Measurements from ENCODE around the gene GOLT1A. TPM values are rescaled to one million over a fixed set of nuclear protein-coding genes. Genes with fewer than 3 reads are reported as not detected.

GOLT1A gene
- total and polyA plus RNA-seq, 2 donors (not counting 1 experiment from before 2014, with no cell fraction given): 0.50 TPM; not detected in 1

- Histone ChIP-seq H2AFZ (ENCODE audit: low read length) (no peak overlapping the region), H4K20me1 (ENCODE audit: control insufficient read depth, extremely low read depth, insufficient read depth, low read length) (no peaks in the 10 kb centered on the region), H3K4me2 (ENCODE audit: extremely low read depth, insufficient read depth, low read length) (no peak overlapping the region), H3K4me3 (replicated peaks in 1 of 4; ENCODE audit: control extremely low read depth in 1 of 4, insufficient read depth in 1 of 4, low read depth in 3 of 4, low read length in 4 of 4) (no peak overlapping the region), H3K9me3 (ENCODE audit: control insufficient read depth, insufficient read depth, low read depth, low read length) (no peaks in the 10 kb centered on the region), H3K4me1 (ENCODE audit: control insufficient read depth, extremely low read depth, insufficient read depth, low read length) (no peaks in the 10 kb centered on the region), H3K36me3 (ENCODE audit: control insufficient read depth, insufficient read depth, low read length) (no peaks in the 10 kb centered on the region), H3K9ac (ENCODE audit: insufficient read depth, low read length) (no peak overlapping the region), H3K27me3 (ENCODE audit: control insufficient read depth, insufficient read depth, low read length) (peaks cover 11% of the 10 kb centered on the region), H3K27ac (ENCODE audit: insufficient read depth, low read length) (no peak overlapping the region), H3K79me2 (ENCODE audit: control insufficient read depth, insufficient read depth, low read length) (no peaks in the 10 kb centered on the region)
- TF ChIP-seq EZH2 (IDR thresholded peaks at IDR 0.05; ENCODE audit: low read length, missing control alignments) (no peak), CTCF (conservative IDR thresholded peaks at IDR 0.05 in 1 of 2, IDR thresholded peaks at IDR 0.05 in 1 of 2; ENCODE audit: low read depth in 1 of 2, low read length in 2 of 2) (no peak)
- no peak for DNase-seq (ENCODE audit: low read depth in 2 of 2)
These were observed 8.4 kb upstream of the GOLT1A start for GRCh38 chr1:204222006-204222763.

GRCh38 chr1:204221271-204221670 is 7.5 kb upstream of the GOLT1A start:
- Histone ChIP-seq H3K9ac (ENCODE audit: insufficient read depth, low read length) (no peak overlapping the region), H3K4me2 (ENCODE audit: extremely low read depth, insufficient read depth, low read length) (no peak overlapping the region), H3K79me2 (ENCODE audit: control insufficient read depth, insufficient read depth, low read length) (no peaks in the 10 kb centered on the region), H3K27ac (ENCODE audit: insufficient read depth, low read length) (no peak overlapping the region), H2AFZ (ENCODE audit: low read length) (no peak overlapping the region), H4K20me1 (ENCODE audit: control insufficient read depth, extremely low read depth, insufficient read depth, low read length) (no peaks in the 10 kb centered on the region), H3K27me3 (ENCODE audit: control insufficient read depth, insufficient read depth, low read length) (peaks cover 11% of the 10 kb centered on the region), H3K36me3 (ENCODE audit: control insufficient read depth, insufficient read depth, low read length) (no peaks in the 10 kb centered on the region), H3K4me1 (ENCODE audit: control insufficient read depth, extremely low read depth, insufficient read depth, low read length) (no peaks in the 10 kb centered on the region), H3K4me3 (replicated peaks in 1 of 4; ENCODE audit: control extremely low read depth in 1 of 4, insufficient read depth in 1 of 4, low read depth in 3 of 4, low read length in 4 of 4) (no peak overlapping the region), H3K9me3 (ENCODE audit: control insufficient read depth, insufficient read depth, low read depth, low read length) (no peaks in the 10 kb centered on the region)
- TF ChIP-seq CTCF (conservative IDR thresholded peaks at IDR 0.05 in 1 of 2, IDR thresholded peaks at IDR 0.05 in 1 of 2; ENCODE audit: low read depth in 1 of 2, low read length in 2 of 2) (no peak), EZH2 (IDR thresholded peaks at IDR 0.05; ENCODE audit: low read length, missing control alignments) (no peak)
- DNase-seq (ENCODE audit: low read depth in 2 of 2): no peak

- TF ChIP-seq EZH2 (IDR thresholded peaks at IDR 0.05; ENCODE audit: low read length, missing control alignments) (no peak), CTCF (conservative IDR thresholded peaks at IDR 0.05 in 1 of 2, IDR thresholded peaks at IDR 0.05 in 1 of 2; ENCODE audit: low read depth in 1 of 2, low read length in 2 of 2) (no peak)
- Histone ChIP-seq H3K27ac (ENCODE audit: insufficient read depth, low read length) (no peak overlapping the region), H4K20me1 (ENCODE audit: control insufficient read depth, extremely low read depth, insufficient read depth, low read length) (no peaks in the 10 kb centered on the region), H3K36me3 (ENCODE audit: control insufficient read depth, insufficient read depth, low read length) (no peaks in the 10 kb centered on the region), H3K9me3 (ENCODE audit: control insufficient read depth, insufficient read depth, low read depth, low read length) (no peaks in the 10 kb centered on the region), H3K4me2 (ENCODE audit: extremely low read depth, insufficient read depth, low read length) (no peak overlapping the region), H2AFZ (ENCODE audit: low read length) (no peak overlapping the region), H3K4me3 (replicated peaks in 1 of 4; ENCODE audit: control extremely low read depth in 1 of 4, insufficient read depth in 1 of 4, low read depth in 3 of 4, low read length in 4 of 4) (no peak overlapping the region), H3K79me2 (ENCODE audit: control insufficient read depth, insufficient read depth, low read length) (no peaks in the 10 kb centered on the region), H3K9ac (ENCODE audit: insufficient read depth, low read length) (no peak overlapping the region), H3K27me3 (ENCODE audit: control insufficient read depth, insufficient read depth, low read length) (peaks cover 11% of the 10 kb centered on the region), H3K4me1 (ENCODE audit: control insufficient read depth, extremely low read depth, insufficient read depth, low read length) (no peaks in the 10 kb centered on the region)
- DNase-seq (ENCODE audit: low read depth in 2 of 2): no peak
These were observed 6.3 kb upstream of the GOLT1A start for GRCh38 chr1:204219971-204220616.
